ENCODE data around the gene OR3A3. TPM values are rescaled to one million over a fixed set of nuclear protein-coding genes. Genes with fewer than 3 reads are reported as not detected.

The OR3A3 gene
- total and polyA plus RNA-seq, 2 experiments from 2014 or later: not detected

- no peaks in the 10 kb centered on the region for H3K36me3 ChIP-seq
- no peak for DNase-seq (ENCODE audit: low read depth in 1 of 2, low spot score in 1 of 2)
- no peak overlapping the region for H3K27ac ChIP-seq
- TF ChIP-seq CTCF (IDR thresholded peaks at IDR 0.05; ENCODE audit: low read depth, low read length): no peak
- no peak overlapping the region for H3K4me3 ChIP-seq
- no peaks in the 10 kb centered on the region for H3K9me3 ChIP-seq (ENCODE audit: low read depth)
- no peaks in the 10 kb centered on the region for H3K27me3 ChIP-seq
- H3K4me1 ChIP-seq (ENCODE audit: low read depth): no peaks in the 10 kb centered on the region
These were observed 58.4 kb downstream of the OR3A3 start for GRCh38 chr17:3469529-3469928.

- no peak for DNase-seq (ENCODE audit: low read depth in 1 of 2, low spot score in 1 of 2)
These were observed 60.4 kb downstream of the OR3A3 start, which contains the start of gene SPATA22 for GRCh38 chr17:3471599-3471998. Gene SPATA22, minus strand, starts transcription at chr17:3471819. Its CDS starts 2,494 bp downstream, at chr17:3469325.

GRCh38 chr17:3472137-3472536 is 61.0 kb downstream of the OR3A3 start:
- Histone ChIP-seq H3K27ac (no peak overlapping the region), H3K9me3 (ENCODE audit: low read depth) (no peaks in the 10 kb centered on the region), H3K36me3 (no peaks in the 10 kb centered on the region), H3K4me3 (no peak overlapping the region), H3K4me1 (ENCODE audit: low read depth) (no peaks in the 10 kb centered on the region), H3K27me3 (no peaks in the 10 kb centered on the region)
- DNase-seq (ENCODE audit: low read depth in 1 of 2, low spot score in 1 of 2): no peak
- no peak for TF ChIP-seq CTCF (IDR thresholded peaks at IDR 0.05; ENCODE audit: low read depth, low read length)

More at GRCh38 chr17:3471599-3471998, 60.4 kb downstream of the OR3A3 start, which contains the start of gene SPATA22:
- TF ChIP-seq CTCF (IDR thresholded peaks at IDR 0.05; ENCODE audit: low read depth, low read length): no peak
- no peak within 1 kb of the TSS for H3K27ac ChIP-seq
- no peaks in the 10 kb centered on the region for H3K9me3 ChIP-seq (ENCODE audit: low read depth)
- H3K27me3 ChIP-seq: no peaks in the 10 kb centered on the region
- no peaks in the 10 kb centered on the region for H3K36me3 ChIP-seq
- no peaks in the 10 kb centered on the region for H3K4me1 ChIP-seq (ENCODE audit: low read depth)
- H3K4me3 ChIP-seq: no peak within 1 kb of the TSS

Other genes with a start within 250 kb of the OR3A3 start
- not detected in 2 replicates for gene OR1A2, start 213.9 kb upstream of the OR3A3 start, total RNA-seq
- not detected in 2 replicates for gene OR1A2, start 213.9 kb upstream of the OR3A3 start, polyA plus RNA-seq
- not detected in 2 replicates for gene OR1A1, start 203.7 kb upstream of the OR3A3 start, total RNA-seq
- not detected in 2 replicates for gene OR1A1, start 203.7 kb upstream of the OR3A3 start, polyA plus RNA-seq
- gene OR3A1, start 113.0 kb upstream of the OR3A3 start, total RNA-seq: not detected in 2 replicates
- not detected in 2 replicates for gene OR3A1, start 113.0 kb upstream of the OR3A3 start, polyA plus RNA-seq
- gene OR3A2, start 25.1 kb upstream of the OR3A3 start, total RNA-seq: not detected in 2 replicates
- not detected in 2 replicates for gene OR3A2, start 25.1 kb upstream of the OR3A3 start, polyA plus RNA-seq
- not detected in 2 replicates for gene OR1E1, start 13.0 kb upstream of the OR3A3 start, total RNA-seq
- not detected in 2 replicates for gene OR1E1, start 13.0 kb upstream of the OR3A3 start, polyA plus RNA-seq
- gene OR1E2, start 22.5 kb downstream of the OR3A3 start, total RNA-seq: not detected in 2 replicates
- gene OR1E2, start 22.5 kb downstream of the OR3A3 start, polyA plus RNA-seq: 0.19 TPM in 1 of 2 replicates, not detected in the other
- not detected in 2 replicates for gene SPATA22, start 60.4 kb downstream of the OR3A3 start, total RNA-seq
- not detected in 2 replicates for gene SPATA22, start 60.4 kb downstream of the OR3A3 start, polyA plus RNA-seq
- gene ASPA, start 64.6 kb downstream of the OR3A3 start, total RNA-seq: not detected in 2 replicates
- not detected in 2 replicates for gene ASPA, start 64.6 kb downstream of the OR3A3 start, polyA plus RNA-seq
- 1.8 and 2.0 TPM in 2 replicates for gene TRPV3, start 146.4 kb downstream of the OR3A3 start, total RNA-seq
- 1.1 and 1.2 TPM in 2 replicates for gene TRPV3, start 146.4 kb downstream of the OR3A3 start, polyA plus RNA-seq
- 5.4 and 7.1 TPM in 2 replicates for gene TRPV1, start 198.0 kb downstream of the OR3A3 start, total RNA-seq
- 4.0 and 5.0 TPM in 2 replicates for gene TRPV1, start 198.0 kb downstream of the OR3A3 start, polyA plus RNA-seq
- gene SHPK, start 224.9 kb downstream of the OR3A3 start, total RNA-seq: 6.1 and 8.8 TPM in 2 replicates
- gene SHPK, start 224.9 kb downstream of the OR3A3 start, polyA plus RNA-seq: 3.6 and 5.0 TPM in 2 replicates
- 17.0 and 21.1 TPM in 2 replicates for gene CTNS, start 225.4 kb downstream of the OR3A3 start, total RNA-seq
- 13.5 and 17.8 TPM in 2 replicates for gene CTNS, start 225.4 kb downstream of the OR3A3 start, polyA plus RNA-seq

Data from cardiac muscle cell (in vitro differentiated cells and primary cell).